GM15510 (cell line): Measurements from ENCODE around the gene GPRASP2.

Experiments used
- POLR2A ChIP-seq: IDR thresholded peaks from 3 replicates; pipeline ENCODE4 v1.6.1; 2011; ENCODE audit warnings: borderline replicate concordance; ENCODE audit not compliant: insufficient read length; ENCODE audit errors: extremely low read depth

Gene GPRASP2

DNA sequence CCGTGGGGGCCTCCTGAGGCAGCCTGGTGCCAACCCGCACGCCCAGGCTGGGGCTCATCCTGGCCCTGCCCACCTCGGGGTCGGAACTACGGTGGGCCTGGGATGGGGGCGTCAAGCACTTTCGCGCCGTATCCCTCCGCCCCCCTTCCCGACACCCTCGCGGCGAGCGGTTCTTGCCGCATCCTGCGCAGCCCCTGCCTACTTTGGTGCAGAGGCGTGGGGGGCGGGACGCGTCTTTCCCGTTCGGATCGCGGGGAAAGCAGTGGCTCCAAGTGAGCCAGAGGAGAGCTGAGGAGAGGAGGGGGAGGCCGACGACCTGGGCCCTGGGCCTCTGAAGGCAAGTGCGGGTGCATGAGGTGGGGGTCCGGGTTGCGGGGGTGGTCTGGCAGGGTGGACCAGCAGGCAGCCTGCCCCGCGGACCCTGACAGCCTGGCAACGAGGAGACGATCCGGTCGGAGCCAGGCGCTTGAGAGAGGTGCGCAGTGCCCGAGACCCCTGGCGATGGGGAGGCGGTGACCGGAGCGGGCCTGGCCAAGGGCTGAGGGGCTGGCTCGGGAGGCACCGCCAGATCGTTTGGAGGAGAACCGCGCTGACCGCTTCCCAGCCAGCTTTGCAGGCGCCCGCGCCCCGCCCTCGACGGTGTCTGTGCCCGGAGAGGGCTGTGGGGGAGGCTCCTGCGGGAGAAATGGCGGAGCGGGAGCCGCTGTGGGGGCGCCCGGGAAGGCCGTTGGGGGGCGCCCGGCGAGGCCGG, at the start of gene GPRASP2:
Gene GPRASP2, plus strand, starts transcription at position 233 of the 751 bp plus-strand sequence. CDS start 2,422 bp downstream, outside the sequence.
- TF ChIP-seq POLR2A: no peak

- TF ChIP-seq POLR2A: no peak
Observed at GRCh38 chrX:102669526-102669925, 42.7 kb upstream of the GPRASP2 start.

DNA sequence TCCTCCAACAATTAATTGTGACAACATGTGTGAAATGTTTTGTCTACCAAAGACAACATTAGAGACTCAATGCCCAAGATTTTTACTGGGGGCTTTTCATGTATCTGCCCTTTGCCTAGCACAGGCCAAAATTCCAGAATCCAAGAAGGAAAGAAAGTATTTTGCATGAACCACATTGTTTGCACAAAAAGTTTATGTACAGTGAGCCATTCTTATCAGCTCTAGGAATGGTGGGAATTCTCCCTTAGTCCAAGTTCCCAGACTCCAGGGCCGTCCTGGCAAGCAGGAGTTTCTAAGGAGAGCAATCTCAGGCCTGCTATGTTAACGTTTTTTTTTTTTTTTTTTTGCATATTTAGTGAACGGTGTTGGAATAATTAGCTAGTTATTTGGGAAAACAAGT, 39.4 kb upstream of the GPRASP2 start:
- TF ChIP-seq POLR2A: no peak

- TF ChIP-seq POLR2A: no peak
Observed at GRCh38 chrX:102684772-102685520, 27.3 kb upstream of the GPRASP2 start.

DNA sequence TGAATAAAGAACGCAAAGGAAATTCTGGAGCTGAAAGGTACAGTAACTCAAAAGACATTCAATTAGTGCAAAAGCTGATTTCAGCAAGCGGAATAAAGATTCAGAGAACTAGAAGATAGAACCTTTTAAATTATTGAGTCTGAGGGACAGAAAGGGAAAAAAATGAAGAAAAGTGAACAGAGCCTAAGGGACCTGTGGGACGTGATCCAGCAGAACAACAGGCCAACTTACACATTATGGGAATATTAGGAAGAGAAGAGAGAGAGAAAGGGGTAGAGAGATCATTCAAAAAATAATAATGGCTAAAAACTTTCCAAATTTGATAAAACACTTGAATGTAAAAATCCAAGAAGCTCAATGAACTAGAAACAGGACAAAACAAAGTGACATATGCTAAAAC, 17.5 kb upstream of the GPRASP2 start:
- TF ChIP-seq POLR2A: no peak

- TF ChIP-seq POLR2A: no peak
Observed at GRCh38 chrX:102696306-102696705, 15.9 kb upstream of the GPRASP2 start.

GRCh38 chrX:102697494-102697893, 14.8 kb upstream of the GPRASP2 start:
- TF ChIP-seq POLR2A: no peak

GRCh38 chrX:102708900-102709299, 3.3 kb upstream of the GPRASP2 start:
- no peak for TF ChIP-seq POLR2A

DNA sequence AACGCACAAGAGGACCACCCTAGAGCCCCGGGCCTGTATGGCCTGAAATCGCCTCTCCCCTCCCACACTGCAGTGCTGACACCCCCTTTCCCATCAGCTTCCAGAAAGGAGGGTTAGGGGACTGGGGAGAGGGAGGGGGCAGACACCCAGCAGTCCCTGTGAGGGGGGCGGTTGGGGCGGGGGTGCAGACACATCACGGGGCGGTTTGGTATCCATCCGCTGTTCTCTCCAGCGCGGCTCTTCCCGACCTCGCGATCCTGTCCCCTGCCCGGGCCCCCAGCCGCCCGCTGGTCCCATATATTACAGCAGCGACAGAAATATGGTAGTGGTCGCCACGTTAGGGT, 404 bp upstream of the GPRASP2 start:
- TF ChIP-seq POLR2A: no peak

DNA sequence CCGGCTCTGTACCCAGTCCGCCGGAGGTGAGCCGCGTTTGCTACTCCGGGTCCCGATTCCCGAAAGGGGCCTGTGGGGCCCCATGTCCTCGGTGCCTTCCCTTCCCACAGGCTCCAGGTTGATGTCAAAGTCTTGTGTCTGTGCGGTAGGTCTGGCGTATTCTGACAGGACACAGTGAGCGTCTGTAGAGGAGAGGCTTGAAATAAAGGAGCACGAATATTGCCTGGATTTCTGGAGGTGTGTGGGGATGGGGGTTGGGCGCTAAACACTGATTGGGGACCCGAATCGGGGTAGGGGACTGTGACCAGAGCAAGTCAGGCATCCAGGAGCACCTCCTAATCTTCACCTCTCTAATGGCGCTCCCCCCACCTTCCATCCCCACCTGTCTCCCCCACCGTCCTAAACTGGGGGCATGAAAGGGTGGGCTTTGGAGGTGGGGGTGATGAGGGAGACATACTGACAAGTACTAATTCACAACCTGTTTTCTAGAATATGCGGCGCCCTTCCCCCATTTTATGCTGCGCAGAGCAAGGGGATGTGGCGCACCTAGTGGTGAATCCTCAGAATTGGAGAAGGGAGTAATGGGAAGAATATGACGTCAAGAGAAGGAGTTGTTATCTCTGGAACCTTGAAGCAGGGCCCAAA, 855 bp downstream of the GPRASP2 start:
- TF ChIP-seq POLR2A: no peak

GRCh38 chrX:102714994-102715393, 2.7 kb downstream of the GPRASP2 start:
- no peak for TF ChIP-seq POLR2A

DNA sequence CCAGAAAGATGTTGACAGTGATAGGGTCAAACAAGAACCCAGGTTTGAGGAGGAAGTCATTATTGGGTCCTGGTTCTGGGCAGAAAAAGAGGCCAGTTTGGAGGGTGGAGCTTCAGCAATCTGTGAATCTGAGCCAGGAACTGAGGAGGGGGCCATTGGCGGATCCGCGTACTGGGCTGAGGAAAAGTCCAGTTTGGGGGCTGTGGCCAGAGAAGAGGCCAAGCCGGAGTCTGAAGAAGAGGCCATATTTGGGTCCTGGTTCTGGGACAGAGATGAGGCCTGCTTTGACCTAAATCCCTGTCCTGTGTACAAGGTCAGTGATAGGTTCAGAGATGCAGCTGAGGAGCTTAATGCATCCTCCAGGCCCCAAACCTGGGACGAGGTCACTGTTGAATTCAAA, 3.7 kb downstream of the GPRASP2 start:
- no peak for TF ChIP-seq POLR2A

- no peak for TF ChIP-seq POLR2A
Observed at GRCh38 chrX:102720237-102721168, 8.3 kb downstream of the GPRASP2 start, which contains the start of gene GPRASP3. GPRASP3 (plus strand) TSS chrX:102720743; CDS start chrX:102748996, 28,253 bp downstream.

DNA sequence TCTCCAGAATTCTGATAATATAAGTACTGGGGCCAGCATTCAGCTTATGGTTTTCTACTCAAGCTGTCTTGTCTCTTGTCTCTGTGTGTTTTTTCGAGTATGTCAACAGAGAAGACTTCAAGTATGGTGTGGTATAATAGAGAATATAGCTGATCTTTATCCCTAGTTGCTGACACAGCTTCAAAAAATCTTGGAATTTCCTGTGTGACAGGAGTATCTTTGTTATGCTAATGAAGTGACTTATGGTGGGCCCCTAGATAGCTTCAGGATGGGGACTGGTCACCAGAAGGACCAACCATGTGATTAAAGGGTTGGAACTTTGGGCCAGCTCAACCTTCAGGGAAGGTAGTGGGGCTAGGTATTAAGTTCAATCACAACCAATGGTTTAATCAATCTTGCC, 11.2 kb downstream of the GPRASP2 start:
- no peak for TF ChIP-seq POLR2A
